Measurements from ENCODE around the gene PRMT7. TPM values are rescaled to one million over a fixed set of nuclear protein-coding genes. Genes with fewer than 3 reads are reported as not detected.

The PRMT7 gene
- polyA plus RNA-seq, 1 experiment, result 40.0 TPM

DNA sequence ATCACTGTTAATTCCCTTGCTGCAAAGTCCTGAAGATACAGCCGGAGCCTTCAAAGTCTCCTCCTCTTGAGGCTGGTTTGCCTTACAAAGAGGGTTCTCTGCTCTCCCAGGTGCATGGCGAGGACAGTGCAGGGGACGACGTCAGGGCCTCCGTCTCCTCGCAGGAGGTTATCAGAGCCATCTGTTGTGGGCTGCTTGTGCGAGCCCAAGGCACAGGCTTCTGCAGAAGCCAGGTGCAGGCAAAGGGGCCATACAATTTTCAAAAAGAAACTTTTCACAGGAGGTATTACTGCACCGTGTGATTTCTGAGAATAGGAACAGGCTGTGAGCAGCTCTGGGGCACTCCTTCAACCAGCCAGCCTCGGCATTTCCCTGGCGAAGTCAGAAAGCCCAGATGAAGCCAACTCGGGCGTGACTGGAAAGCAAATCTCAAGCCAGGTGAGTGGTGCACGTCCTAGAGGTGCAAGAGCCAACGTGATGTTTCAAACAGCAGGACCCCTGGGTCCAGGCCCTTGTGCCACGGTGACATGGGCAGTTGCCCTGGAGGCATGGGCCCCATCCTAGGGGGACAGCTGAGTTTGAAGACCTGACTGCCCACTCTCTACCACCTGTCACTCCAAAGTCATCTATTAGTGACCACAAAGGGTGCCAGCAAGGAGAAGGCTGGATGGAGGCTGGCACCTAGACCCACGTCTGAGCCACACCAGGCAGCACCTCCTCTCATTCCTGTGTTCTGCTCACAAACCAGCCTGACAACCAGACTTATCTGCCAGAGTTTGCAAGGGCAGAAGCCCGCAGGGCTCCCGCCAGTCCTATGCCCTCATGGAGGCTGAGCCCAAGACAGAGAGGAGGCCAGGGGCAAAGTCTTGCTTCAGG, 68.9 kb downstream of the PRMT7 start:
- peaks cover 14% of the 10 kb centered on the region for H3K27me3 ChIP-seq (ENCODE audit: control insufficient read depth, insufficient read depth, low read length)
- CTCF ChIA-PET, result no interaction called here
- no peak for DNase-seq (ENCODE audit: low read depth)
- TF ChIP-seq, protein P1, sequence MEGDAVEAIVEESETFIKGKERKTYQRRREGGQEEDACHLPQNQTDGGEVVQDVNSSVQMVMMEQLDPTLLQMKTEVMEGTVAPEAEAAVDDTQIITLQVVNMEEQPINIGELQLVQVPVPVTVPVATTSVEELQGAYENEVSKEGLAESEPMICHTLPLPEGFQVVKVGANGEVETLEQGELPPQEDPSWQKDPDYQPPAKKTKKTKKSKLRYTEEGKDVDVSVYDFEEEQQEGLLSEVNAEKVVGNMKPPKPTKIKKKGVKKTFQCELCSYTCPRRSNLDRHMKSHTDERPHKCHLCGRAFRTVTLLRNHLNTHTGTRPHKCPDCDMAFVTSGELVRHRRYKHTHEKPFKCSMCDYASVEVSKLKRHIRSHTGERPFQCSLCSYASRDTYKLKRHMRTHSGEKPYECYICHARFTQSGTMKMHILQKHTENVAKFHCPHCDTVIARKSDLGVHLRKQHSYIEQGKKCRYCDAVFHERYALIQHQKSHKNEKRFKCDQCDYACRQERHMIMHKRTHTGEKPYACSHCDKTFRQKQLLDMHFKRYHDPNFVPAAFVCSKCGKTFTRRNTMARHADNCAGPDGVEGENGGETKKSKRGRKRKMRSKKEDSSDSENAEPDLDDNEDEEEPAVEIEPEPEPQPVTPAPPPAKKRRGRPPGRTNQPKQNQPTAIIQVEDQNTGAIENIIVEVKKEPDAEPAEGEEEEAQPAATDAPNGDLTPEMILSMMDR (IDR thresholded peaks at IDR 0.05; ENCODE audit: insufficient read depth, low read depth, low read length), result no peak
- POLR2A ChIA-PET, result no interaction called here
- H3K4me3 ChIP-seq (ENCODE audit: low read depth, low read length), result no peak overlapping the region
- H3K36me3 ChIP-seq (ENCODE audit: control insufficient read depth, insufficient read depth, low read length), result no peaks in the 10 kb centered on the region

DNA sequence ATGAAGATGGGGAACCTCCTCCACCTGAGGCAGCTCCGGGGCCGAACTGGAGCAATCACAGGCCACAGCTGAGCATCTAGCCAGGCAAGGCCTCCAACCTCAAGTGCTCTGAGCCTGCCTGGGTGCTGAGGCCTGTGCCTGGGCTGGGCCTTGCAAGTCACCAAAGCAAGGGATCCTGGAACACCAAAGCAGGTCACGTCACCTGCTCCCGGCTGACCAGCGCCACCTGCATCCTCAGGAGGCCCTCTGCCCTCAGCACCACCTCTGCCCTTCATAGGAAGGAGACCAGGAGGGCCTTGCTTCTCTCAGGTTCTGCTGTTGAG, 69.5 kb downstream of the PRMT7 start:
- DNase-seq (ENCODE audit: low read depth), result no peak
- ChIA-PET CTCF (no interaction called here), POLR2A (no interaction called here)
- H3K27me3 ChIP-seq (ENCODE audit: control insufficient read depth, insufficient read depth, low read length), result peaks cover 17% of the 10 kb centered on the region
- no peaks in the 10 kb centered on the region for H3K36me3 ChIP-seq (ENCODE audit: control insufficient read depth, insufficient read depth, low read length)
- TF ChIP-seq, protein P1 (IDR thresholded peaks at IDR 0.05; ENCODE audit: insufficient read depth, low read depth, low read length), result no peak
- H3K4me3 ChIP-seq (ENCODE audit: low read depth, low read length), result no peak overlapping the region

DNA sequence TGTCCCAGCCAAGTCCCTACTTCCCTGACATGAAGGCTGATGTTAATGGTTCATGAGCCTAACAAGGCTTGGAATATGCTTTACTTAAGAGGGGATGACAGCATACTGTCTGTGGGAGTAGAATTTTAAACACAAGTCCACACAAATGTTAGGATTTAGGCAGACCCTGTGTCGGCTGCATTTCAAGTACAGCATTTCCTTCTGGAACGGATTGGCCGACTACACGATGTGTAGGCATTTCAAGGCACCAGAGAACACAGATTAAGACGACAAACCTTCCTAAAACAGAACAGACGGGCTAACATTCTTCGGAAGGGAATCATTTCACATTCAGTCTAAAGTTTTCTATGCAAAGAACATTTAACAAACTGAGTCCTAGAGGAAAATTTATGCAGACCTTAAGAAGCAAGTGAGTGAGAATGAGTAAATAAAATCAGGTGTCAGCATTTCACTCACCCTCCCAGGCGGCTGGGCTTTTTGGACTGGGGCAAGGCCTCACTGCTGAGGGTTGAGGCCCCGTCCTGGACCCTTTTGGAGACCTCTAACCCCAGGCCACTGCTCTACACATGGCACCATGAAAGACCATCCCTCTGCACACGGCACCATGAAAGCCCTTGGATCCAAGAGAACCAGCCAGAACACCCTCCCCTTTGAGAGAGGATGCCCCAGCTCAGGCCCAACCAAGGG, 70.0 kb downstream of the PRMT7 start:
- no peak overlapping the region for H3K4me3 ChIP-seq (ENCODE audit: low read depth, low read length)

DNA sequence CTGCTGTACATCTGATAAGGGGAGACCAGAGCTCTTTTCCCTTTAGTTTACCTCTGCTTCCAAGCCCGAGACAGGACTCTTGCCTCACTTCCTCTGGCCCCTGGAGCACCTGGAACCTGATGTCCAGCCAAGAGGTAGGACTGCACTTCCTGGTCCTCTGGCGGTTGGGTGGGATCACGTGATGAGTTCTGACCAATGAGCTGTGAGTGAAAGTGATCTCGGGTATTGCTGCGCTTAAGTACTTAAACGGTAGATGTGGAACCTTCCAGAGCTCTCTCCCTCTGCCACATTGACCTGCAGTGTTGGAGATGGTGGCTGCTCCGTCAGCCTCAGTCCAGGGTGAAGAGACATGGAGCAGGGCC, 70.5 kb downstream of the PRMT7 start:
- TF ChIP-seq, protein P1 (IDR thresholded peaks at IDR 0.05; ENCODE audit: insufficient read depth, low read depth, low read length), result no peak
- POLR2A ChIA-PET, result no interaction called here
- DNase-seq (ENCODE audit: low read depth), result no peak
- Histone ChIP-seq H3K36me3 (ENCODE audit: control insufficient read depth, insufficient read depth, low read length) (no peaks in the 10 kb centered on the region), H3K27me3 (ENCODE audit: control insufficient read depth, insufficient read depth, low read length) (peaks cover 18% of the 10 kb centered on the region), H3K4me3 (ENCODE audit: low read depth, low read length) (no peak overlapping the region)
- CTCF ChIA-PET, result interaction anchor here (0.9 to 1.1 kb wide), 4 partner anchors 9 to 15 kb away, joined by 3 to 6 read pairs (median 4); no protein-coding TSS in a partner anchor

More for the DNA sequence above, 70.0 kb downstream of the PRMT7 start:
- no peak for DNase-seq (ENCODE audit: low read depth)
- Histone ChIP-seq H3K36me3 (ENCODE audit: control insufficient read depth, insufficient read depth, low read length) (no peaks in the 10 kb centered on the region), H3K27me3 (ENCODE audit: control insufficient read depth, insufficient read depth, low read length) (peaks cover 18% of the 10 kb centered on the region)
- POLR2A ChIA-PET, result no interaction called here
- CTCF ChIA-PET, result interaction anchor here (1.1 kb wide), 1 partner anchor 10 kb away, joined by 3 read pairs; no protein-coding TSS in a partner anchor
- TF ChIP-seq, protein P1 (IDR thresholded peaks at IDR 0.05; ENCODE audit: insufficient read depth, low read depth, low read length), result no peak

DNA sequence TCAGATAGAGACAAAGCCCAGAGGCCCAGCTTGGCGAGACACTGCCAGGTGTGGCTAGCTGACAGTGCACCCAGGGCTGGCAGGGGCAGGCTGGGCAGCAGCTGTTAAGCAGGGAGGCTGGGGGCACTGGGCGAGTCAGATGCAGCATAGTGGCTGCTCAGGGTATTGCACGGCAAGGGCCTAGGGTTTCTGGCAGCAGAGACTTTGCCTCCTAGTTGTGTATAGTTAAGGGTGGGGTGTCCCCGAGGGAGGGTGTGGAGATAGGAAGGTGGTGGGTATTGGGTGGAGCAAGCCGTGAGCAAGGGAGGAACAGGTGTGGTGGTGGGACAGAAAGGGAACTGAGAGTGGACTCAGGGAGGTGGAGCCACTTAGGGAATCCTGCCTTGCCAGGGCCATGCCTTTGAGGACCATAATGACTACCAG, 71.5 kb downstream of the PRMT7 start:
- CTCF ChIA-PET, result interaction anchor here (0.9 to 1.1 kb wide), 5 partner anchors 11 to 138 kb away, joined by 3 to 6 read pairs (median 3); no protein-coding TSS in a partner anchor
- no peaks in the 10 kb centered on the region for H3K36me3 ChIP-seq (ENCODE audit: control insufficient read depth, insufficient read depth, low read length)
- H3K4me3 ChIP-seq (ENCODE audit: low read depth, low read length), result no peak overlapping the region
- no peak for DNase-seq (ENCODE audit: low read depth)
- H3K27me3 ChIP-seq (ENCODE audit: control insufficient read depth, insufficient read depth, low read length), result peaks cover 17% of the 10 kb centered on the region
- TF ChIP-seq, protein P1 (IDR thresholded peaks at IDR 0.05; ENCODE audit: insufficient read depth, low read depth, low read length), result peak; percentile 22; the same call in 1 of the 2 replicates
- POLR2A ChIA-PET, result no interaction called here
